ENCODE data around the gene S100PBP. TPM values are rescaled to one million over a fixed set of nuclear protein-coding genes. Genes with fewer than 3 reads are reported as not detected.
A peak's percentile ranks its signal among the peaks of the same experiment; 100 is the strongest.

The S100PBP gene
- total and polyA plus RNA-seq, 9 of the 15 experiments (the other 6 are each of a cell fraction or from before 2014, with no cell fraction given): 22.9 to 60.2 (median 32.9) TPM

DNA sequence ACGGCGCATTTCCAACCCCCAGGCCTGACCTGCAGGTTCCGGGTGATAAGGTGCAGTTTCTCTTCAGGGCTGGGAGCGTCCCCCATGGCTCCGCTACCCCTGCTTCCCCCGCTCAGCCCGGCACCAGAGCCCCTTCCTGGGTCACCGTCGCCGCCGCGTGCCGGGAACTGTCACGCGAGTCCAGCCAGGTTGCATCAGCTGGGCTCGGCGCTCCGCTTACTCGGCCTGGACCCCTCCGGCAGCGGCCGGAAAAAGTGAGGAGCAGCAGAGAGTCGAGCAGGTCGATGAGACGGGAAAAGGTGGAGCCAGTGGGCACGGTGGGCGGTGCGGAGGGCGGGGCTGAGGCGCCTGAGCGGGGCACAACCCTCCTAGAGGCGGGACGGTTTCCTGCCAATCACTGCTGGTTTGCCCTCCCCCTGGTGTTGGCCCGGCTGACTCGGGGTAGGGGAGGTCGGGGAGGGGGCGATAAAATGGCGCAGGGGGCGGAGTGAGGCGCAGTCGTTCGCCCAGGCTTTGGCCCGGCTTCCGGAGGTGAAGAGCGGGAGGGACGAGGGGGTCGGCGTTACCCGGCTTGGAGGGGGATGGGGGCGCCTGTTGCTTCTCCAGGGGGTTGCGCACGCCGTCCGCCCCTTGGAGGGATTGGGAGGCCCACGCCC lies at the start of gene S100PBP, which contains the start of gene YARS1 (continued):
- TF ChIP-seq, protein P1, sequence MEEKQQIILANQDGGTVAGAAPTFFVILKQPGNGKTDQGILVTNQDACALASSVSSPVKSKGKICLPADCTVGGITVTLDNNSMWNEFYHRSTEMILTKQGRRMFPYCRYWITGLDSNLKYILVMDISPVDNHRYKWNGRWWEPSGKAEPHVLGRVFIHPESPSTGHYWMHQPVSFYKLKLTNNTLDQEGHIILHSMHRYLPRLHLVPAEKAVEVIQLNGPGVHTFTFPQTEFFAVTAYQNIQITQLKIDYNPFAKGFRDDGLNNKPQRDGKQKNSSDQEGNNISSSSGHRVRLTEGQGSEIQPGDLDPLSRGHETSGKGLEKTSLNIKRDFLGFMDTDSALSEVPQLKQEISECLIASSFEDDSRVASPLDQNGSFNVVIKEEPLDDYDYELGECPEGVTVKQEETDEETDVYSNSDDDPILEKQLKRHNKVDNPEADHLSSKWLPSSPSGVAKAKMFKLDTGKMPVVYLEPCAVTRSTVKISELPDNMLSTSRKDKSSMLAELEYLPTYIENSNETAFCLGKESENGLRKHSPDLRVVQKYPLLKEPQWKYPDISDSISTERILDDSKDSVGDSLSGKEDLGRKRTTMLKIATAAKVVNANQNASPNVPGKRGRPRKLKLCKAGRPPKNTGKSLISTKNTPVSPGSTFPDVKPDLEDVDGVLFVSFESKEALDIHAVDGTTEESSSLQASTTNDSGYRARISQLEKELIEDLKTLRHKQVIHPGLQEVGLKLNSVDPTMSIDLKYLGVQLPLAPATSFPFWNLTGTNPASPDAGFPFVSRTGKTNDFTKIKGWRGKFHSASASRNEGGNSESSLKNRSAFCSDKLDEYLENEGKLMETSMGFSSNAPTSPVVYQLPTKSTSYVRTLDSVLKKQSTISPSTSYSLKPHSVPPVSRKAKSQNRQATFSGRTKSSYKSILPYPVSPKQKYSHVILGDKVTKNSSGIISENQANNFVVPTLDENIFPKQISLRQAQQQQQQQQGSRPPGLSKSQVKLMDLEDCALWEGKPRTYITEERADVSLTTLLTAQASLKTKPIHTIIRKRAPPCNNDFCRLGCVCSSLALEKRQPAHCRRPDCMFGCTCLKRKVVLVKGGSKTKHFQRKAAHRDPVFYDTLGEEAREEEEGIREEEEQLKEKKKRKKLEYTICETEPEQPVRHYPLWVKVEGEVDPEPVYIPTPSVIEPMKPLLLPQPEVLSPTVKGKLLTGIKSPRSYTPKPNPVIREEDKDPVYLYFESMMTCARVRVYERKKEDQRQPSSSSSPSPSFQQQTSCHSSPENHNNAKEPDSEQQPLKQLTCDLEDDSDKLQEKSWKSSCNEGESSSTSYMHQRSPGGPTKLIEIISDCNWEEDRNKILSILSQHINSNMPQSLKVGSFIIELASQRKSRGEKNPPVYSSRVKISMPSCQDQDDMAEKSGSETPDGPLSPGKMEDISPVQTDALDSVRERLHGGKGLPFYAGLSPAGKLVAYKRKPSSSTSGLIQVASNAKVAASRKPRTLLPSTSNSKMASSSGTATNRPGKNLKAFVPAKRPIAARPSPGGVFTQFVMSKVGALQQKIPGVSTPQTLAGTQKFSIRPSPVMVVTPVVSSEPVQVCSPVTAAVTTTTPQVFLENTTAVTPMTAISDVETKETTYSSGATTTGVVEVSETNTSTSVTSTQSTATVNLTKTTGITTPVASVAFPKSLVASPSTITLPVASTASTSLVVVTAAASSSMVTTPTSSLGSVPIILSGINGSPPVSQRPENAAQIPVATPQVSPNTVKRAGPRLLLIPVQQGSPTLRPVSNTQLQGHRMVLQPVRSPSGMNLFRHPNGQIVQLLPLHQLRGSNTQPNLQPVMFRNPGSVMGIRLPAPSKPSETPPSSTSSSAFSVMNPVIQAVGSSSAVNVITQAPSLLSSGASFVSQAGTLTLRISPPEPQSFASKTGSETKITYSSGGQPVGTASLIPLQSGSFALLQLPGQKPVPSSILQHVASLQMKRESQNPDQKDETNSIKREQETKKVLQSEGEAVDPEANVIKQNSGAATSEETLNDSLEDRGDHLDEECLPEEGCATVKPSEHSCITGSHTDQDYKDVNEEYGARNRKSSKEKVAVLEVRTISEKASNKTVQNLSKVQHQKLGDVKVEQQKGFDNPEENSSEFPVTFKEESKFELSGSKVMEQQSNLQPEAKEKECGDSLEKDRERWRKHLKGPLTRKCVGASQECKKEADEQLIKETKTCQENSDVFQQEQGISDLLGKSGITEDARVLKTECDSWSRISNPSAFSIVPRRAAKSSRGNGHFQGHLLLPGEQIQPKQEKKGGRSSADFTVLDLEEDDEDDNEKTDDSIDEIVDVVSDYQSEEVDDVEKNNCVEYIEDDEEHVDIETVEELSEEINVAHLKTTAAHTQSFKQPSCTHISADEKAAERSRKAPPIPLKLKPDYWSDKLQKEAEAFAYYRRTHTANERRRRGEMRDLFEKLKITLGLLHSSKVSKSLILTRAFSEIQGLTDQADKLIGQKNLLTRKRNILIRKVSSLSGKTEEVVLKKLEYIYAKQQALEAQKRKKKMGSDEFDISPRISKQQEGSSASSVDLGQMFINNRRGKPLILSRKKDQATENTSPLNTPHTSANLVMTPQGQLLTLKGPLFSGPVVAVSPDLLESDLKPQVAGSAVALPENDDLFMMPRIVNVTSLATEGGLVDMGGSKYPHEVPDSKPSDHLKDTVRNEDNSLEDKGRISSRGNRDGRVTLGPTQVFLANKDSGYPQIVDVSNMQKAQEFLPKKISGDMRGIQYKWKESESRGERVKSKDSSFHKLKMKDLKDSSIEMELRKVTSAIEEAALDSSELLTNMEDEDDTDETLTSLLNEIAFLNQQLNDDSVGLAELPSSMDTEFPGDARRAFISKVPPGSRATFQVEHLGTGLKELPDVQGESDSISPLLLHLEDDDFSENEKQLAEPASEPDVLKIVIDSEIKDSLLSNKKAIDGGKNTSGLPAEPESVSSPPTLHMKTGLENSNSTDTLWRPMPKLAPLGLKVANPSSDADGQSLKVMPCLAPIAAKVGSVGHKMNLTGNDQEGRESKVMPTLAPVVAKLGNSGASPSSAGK (IDR thresholded peaks at IDR 0.05): peak; percentile 87
- TF ChIP-seq KLF6 (CRISPR knock-in tag; IDR thresholded peaks at IDR 0.05; ENCODE audit: borderline replicate concordance) (peak; percentile 77), RBM25 (IDR thresholded peaks at IDR 0.05; ENCODE audit: low read depth, low read length, severe bottlenecking) (peak; percentile 36), NFIC (IDR thresholded peaks at IDR 0.05) (peak; percentile 51; the same call in 1 of the 2 replicates), EP300 (IDR thresholded peaks at IDR 0.05; ENCODE audit: low read length) (peak; percentile 94), MAFK (IDR thresholded peaks at IDR 0.05; ENCODE audit: low read length) (peak; percentile 44; the same call in 1 of the 2 replicates), IFI16 (CRISPR knock-in tag; IDR thresholded peaks at IDR 0.05) (no peak), FOXK2 (conservative IDR thresholded peaks at IDR 0.05 in 1 of 2, IDR thresholded peaks at IDR 0.05 in 1 of 2; ENCODE audit: low read depth in 2 of 2) (peak; percentile 71 to 95; a peak in 3 of 4 replicates), OTX1 (CRISPR knock-in tag; IDR thresholded peaks at IDR 0.05) (peak; percentile 17; the same call in 1 of the 2 replicates), PHF20 (IDR thresholded peaks at IDR 0.05; ENCODE audit: partially characterized antibody) (peak; percentile 82), ZNF75A (CRISPR knock-in tag; IDR thresholded peaks at IDR 0.05) (0 out of 2 replicates have a peak, but pooled peaks have one; percentile 43), ZEB2 (IDR thresholded peaks at IDR 0.05) (peak; percentile 89), ZNF41 (CRISPR knock-in tag; conservative IDR thresholded peaks at IDR 0.05) (peak; percentile 40; the same call in 1 of the 2 replicates), ZNF57 (CRISPR knock-in tag; IDR thresholded peaks at IDR 0.05) (no peak)
- TF ChIP-seq, protein P2, sequence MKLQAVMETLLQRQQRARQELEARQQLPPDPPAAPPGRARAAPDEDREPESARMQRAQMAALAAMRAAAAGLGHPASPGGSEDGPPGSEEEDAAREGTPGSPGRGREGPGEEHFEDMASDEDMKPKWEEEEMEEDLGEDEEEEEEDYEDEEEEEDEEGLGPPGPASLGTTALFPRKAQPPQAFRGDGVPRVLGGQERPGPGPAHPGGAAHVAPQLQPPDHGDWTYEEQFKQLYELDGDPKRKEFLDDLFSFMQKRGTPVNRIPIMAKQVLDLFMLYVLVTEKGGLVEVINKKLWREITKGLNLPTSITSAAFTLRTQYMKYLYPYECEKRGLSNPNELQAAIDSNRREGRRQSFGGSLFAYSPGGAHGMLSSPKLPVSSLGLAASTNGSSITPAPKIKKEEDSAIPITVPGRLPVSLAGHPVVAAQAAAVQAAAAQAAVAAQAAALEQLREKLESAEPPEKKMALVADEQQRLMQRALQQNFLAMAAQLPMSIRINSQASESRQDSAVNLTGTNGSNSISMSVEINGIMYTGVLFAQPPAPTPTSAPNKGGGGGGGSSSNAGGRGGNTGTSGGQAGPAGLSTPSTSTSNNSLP (IDR thresholded peaks at IDR 0.05; ENCODE audit: borderline replicate concordance, low read depth, low read length): 0 out of 2 replicates have a peak, but pooled peaks have one; percentile 42

Measured in K562 (cell line).